Mucosa of descending colon (tissue), 3 donors: ENCODE measurements around the gene KLHL11. TPM values are rescaled to one million over a fixed set of nuclear protein-coding genes. Genes with fewer than 3 reads are reported as not detected.

Experiments used
- ATAC-seq: fragments of 200-7000 bp; cut with Tn5 transposase; one replicate; pipeline ENCODE4 v1.9.1; 2020; ENCODE audit warnings: mild to moderate bottlenecking, moderate library complexity
- DNase-seq, 3 donors: peaks; one replicate each; pipeline ENCODE4 v3.0.0-alpha.2; 2020
- H3K36me3 ChIP-seq: fragments of 200-600 bp; one replicate; pipeline ENCODE4 v1.8.0; 2021; ENCODE audit warnings: low read depth, mild to moderate bottlenecking
- H3K4me1 ChIP-seq: fragments of 200-600 bp; one replicate; pipeline ENCODE4 v1.8.0; 2021; ENCODE audit warnings: low read depth, mild to moderate bottlenecking
- H3K4me3 ChIP-seq: fragments of 200-600 bp; one replicate; pipeline ENCODE4 v1.8.0; 2021; ENCODE audit warnings: mild to moderate bottlenecking
- H3K9me3 ChIP-seq: fragments of 200-600 bp; one replicate; pipeline ENCODE4 v1.8.0; 2021; ENCODE audit warnings: mild to moderate bottlenecking
- CTCF ChIP-seq: fragments of 200-600 bp; IDR thresholded peaks from one replicate; pipeline ENCODE4 v1.8.0; 2022; ENCODE audit warnings: antibody characterized with exemption, mild to moderate bottlenecking
- intact Hi-C, 2 donors: fragments of 100-400 bp; cut with DNase I in 1 of 2; cut with micrococcal nuclease in 1 of 2; formaldehyde crosslinking; loops; one replicate each; pipeline versions ENCODE4 v1.11.0 to v1.11.1; 2022; cut with DNase I, micrococcal nuclease
- total RNA-seq, 3 donors: library from RNA; stranded (reverse); fragmentation: NEBNext Ultra II Directional in 2 of 3; extraction: Animal tissue kit (Norgen Biotek cat#: 25700) in 2 of 3; gene quantifications; one replicate each; pipeline versions ENCODE4 v1.2.1 to v1.2.4, GENCODE V29; 2021 to 2023
- donor health status: DM: no; HTN: no; CAD: no; lungs with moderate emphysema.
- donor health status: DM: no; HTN: no; CAD: no.
- donor health status: DM: no; HTN: yes; CAD: no.

Gene KLHL11
- total RNA-seq, 3 donors from 2014 or later: 7.6 to 14.7 (median 8.5) TPM

GRCh38 chr17:41910701-41911391, 45.6 kb upstream of the KLHL11 start:
- no peaks in the 10 kb centered on the region for H3K36me3 ChIP-seq
- H3K4me3 ChIP-seq: no peak overlapping the region
- intact Hi-C loops: no loop called here
- TF ChIP-seq CTCF: no peak
- peak in 1 of 3 donors; percentile 67 for DNase-seq
- peaks cover 5% of the 10 kb centered on the region for H3K4me1 ChIP-seq
- no peak for ATAC-seq
- no peaks in the 10 kb centered on the region for H3K9me3 ChIP-seq

GRCh38 chr17:41909088-41909487, 43.9 kb upstream of the KLHL11 start:
- intact Hi-C loops: no loop called here
- no peak for ATAC-seq
- no peaks in the 10 kb centered on the region for H3K9me3 ChIP-seq
- H3K4me3 ChIP-seq: no peak overlapping the region
- DNase-seq: no peak
- H3K36me3 ChIP-seq: peaks cover 9% of the 10 kb centered on the region
- H3K4me1 ChIP-seq: peaks cover under 1% of the 10 kb centered on the region
- no peak for TF ChIP-seq CTCF

GRCh38 chr17:41907633-41908539, 42.7 kb upstream of the KLHL11 start:
- Histone ChIP-seq H3K9me3 (no peaks in the 10 kb centered on the region), H3K4me1 (no peaks in the 10 kb centered on the region), H3K36me3 (peaks cover 9% of the 10 kb centered on the region), H3K4me3 (no peak overlapping the region)
- no peak for TF ChIP-seq CTCF
- ATAC-seq: peak; percentile 88
- DNase-seq: no peak
- intact Hi-C loops: no loop called here

GRCh38 chr17:41907185-41907556, 41.9 kb upstream of the KLHL11 start:
- H3K36me3 ChIP-seq: peaks cover 9% of the 10 kb centered on the region
- ATAC-seq (no peak), DNase-seq (no peak)
- H3K4me3 ChIP-seq: no peak overlapping the region
- intact Hi-C loops: no loop called here
- no peaks in the 10 kb centered on the region for H3K4me1 ChIP-seq
- H3K9me3 ChIP-seq: no peaks in the 10 kb centered on the region
- TF ChIP-seq CTCF: no peak

GRCh38 chr17:41906465-41907184, 41.4 kb upstream of the KLHL11 start:
- peaks cover 9% of the 10 kb centered on the region for H3K36me3 ChIP-seq
- no peak overlapping the region for H3K4me3 ChIP-seq
- no peaks in the 10 kb centered on the region for H3K9me3 ChIP-seq
- no peak for DNase-seq
- intact Hi-C loops: no loop called here
- H3K4me1 ChIP-seq: no peaks in the 10 kb centered on the region
- no peak for TF ChIP-seq CTCF
- no peak for ATAC-seq
